ENCODE data around the gene LLGL1. TPM values are rescaled to one million over a fixed set of nuclear protein-coding genes. Genes with fewer than 3 reads are reported as not detected.
"Not testable (repeated sequence)": the region's sequence is repeated elsewhere in the genome, so short reads cannot be mapped to it uniquely, and the experiment has no call there.

Gene LLGL1
- total RNA-seq, 1 experiment from 2014 or later = 12.1 TPM

DNA sequence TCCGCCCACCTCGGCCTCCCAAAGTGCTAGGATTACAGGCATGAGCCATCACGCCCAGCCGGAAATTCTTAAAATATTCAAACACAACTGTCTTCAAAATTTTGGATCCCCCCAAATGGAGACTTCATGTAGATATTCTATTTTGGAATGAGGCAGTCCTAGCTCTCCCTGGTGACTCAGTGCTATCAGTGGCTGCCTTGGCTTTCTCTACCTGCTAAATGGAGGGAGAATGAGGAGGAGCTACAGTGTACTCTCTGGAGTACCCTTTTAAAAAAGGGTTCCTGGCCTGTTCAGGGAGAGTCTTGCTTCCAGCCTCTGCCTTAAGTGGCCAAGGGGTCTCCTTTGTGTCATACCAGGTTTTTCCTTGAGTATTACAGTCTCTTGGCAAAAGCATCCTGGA is 31.0 kb upstream of the LLGL1 start:
- no peak for DNase-seq (ENCODE audit: low spot score)

GRCh38 chr17:18194804-18195203 is 30.6 kb upstream of the LLGL1 start:
- DNase-seq (ENCODE audit: low spot score) = no peak

DNA sequence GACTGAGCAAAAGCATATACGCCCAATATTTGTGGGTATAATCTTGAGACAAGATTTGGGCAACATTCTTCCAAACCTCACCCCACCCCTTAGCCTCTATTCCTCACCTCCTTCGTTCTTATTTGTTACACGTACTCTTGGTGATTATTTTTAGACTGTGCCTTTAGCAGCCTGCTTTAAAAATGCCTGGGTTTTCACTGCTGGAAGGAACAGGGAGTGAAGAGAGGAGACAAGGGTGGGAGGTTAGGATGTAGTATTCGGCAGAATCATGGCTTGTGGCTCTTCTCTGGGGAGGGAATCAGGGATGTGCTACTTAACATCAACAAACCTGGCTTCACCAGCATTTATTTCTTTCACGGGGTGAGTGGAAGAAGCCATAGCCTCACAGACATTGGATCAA is 30.2 kb upstream of the LLGL1 start:
- DNase-seq (ENCODE audit: low spot score) = no peak

- DNase-seq (ENCODE audit: low spot score) = no peak
These were observed 27.8 kb upstream of the LLGL1 start for GRCh38 chr17:18197535-18198194.

GRCh38 chr17:18198530-18198929 is 26.9 kb upstream of the LLGL1 start:
- DNase-seq (ENCODE audit: low spot score) = no peak

- DNase-seq (ENCODE audit: low spot score) = no peak
These were observed 24.3 kb upstream of the LLGL1 start for GRCh38 chr17:18201108-18201507.

DNA sequence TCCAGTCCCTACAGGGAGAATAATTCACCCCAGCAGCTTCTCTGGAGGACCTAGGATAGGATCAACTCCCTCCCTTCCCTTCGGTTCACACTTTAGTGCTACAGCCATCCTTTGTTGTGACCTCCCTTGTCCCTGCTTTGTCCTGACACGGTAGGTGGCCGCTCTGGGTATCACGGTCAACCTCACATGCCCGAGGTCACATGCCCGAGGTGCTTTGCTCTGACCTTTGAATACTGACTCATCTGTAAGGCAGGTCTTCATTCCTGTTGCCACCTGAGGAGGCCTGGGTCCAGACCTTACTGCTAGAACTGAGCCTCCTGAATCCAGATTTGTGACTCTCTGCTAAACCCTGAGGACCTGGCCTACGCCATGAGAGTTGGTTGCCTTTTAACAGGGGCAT is 22.1 kb upstream of the LLGL1 start:
- DNase-seq (ENCODE audit: low spot score) = no peak

DNA sequence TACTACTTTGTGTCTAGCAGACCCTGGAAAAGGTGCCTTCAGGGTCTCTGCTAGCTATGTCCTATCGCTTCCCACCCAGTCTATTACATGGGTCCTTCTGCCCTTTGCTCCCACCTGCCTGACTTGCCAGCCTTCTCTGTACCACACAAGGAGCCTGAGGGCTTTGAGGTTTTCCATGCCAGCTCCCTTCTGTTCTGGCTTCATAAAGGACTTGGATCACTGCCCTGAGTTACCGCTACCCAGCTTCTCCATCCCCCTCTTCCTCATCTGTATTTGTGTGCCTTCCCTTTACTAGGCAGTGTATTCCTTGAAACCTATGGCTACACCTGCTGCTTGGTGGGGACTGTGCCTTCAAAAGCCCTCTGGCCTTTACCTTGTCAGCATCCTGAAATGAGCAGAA is 19.6 kb upstream of the LLGL1 start:
- no peak for DNase-seq (ENCODE audit: low spot score)

DNA sequence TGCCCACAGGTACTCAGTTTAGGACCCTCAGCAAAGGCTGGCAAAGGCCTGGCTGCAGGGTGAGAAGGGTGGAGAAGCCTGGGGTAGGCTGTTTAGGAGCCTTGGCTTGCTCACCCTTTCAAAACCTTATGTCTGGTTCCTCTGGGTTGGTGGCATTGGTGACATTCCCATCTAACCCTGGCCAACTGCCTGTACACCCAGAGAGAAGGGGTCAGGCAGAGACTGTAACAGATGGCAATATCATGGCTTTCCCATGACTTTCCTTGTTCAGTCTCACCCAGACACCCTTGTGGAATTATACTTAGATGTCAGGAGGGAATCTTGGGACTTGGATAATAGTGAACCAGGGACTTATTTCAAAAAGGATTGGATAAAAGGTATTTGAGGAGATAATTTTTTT is 18.5 kb upstream of the LLGL1 start:
- no peak for DNase-seq (ENCODE audit: low spot score)

GRCh38 chr17:18208092-18208491 is 17.3 kb upstream of the LLGL1 start:
- no peak for DNase-seq (ENCODE audit: low spot score)

GRCh38 chr17:18213666-18214270 is 11.7 kb upstream of the LLGL1 start:
- DNase-seq (ENCODE audit: low spot score) = no peak

GRCh38 chr17:18216906-18217305 is 8.5 kb upstream of the LLGL1 start:
- DNase-seq (ENCODE audit: low spot score) = not testable (repeated sequence)

DNA sequence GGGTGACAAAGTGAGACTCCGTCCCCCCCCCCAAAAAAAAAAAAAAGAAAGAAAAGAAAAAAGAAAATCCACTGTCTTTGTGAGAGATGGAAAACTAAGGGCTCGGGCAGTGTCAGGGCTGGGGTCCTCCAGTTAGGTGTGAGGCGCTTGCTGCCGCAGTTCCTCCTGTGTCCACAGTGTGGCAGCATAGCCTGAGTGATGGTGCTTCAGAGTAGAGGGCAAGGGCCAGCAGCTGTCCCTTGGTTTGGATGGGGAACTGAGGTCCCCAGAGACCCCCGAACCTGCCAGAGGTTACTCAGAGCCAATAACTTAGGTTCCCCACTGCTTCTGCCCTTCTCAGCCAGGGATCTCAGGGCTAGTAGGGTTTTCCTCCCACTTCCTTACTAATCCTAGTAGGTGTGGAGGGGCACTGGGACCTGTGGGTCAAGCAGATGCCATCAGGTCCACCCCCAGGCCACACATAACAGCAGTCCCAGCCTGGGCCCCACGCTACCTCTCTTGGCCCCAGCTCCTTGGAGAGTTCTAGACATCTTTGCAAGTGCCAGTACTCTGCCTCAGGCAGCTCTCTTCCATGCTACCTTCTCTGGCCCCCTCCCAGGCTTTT is 7.9 kb upstream of the LLGL1 start:
- DNase-seq (ENCODE audit: low spot score) = peak; percentile 51

DNA sequence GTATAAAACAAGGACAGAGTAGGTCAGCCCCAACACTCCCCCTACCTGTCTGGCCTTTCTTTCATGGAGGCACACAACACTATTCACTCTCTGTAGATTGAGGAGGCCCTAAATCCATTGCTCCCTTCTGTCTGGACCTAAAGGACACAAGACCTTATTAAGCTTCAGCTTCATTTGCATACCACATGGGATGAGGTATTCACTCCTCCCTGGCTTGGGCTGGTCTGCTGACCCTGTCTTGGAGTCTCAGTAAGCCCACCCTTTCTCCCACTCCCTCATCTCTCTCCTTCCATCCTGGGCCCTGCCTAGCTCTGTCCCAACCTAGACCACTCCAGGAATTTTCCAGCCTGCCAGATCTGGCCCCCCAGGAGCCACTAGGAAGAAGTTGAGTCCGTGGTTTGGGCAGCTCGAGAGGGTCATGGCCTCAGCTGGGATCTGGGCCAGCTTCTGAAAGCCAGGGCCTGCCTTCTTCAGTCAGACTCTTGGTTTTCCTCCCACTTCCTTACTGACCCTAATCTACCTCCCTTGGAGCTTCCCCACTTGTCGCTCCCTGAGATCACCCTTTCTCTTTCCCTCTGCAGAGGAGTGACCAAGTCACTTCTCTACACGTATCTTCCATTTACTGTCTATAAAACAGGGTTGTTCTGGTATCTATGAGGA is 6.5 kb upstream of the LLGL1 start:
- no peak for DNase-seq (ENCODE audit: low spot score)

GRCh38 chr17:18224053-18224386 is 1.4 kb upstream of the LLGL1 start:
- DNase-seq (ENCODE audit: low spot score) = no peak

GRCh38 chr17:18224387-18225120 is 881 bp upstream of the LLGL1 start:
- DNase-seq (ENCODE audit: low spot score) = no peak

DNA sequence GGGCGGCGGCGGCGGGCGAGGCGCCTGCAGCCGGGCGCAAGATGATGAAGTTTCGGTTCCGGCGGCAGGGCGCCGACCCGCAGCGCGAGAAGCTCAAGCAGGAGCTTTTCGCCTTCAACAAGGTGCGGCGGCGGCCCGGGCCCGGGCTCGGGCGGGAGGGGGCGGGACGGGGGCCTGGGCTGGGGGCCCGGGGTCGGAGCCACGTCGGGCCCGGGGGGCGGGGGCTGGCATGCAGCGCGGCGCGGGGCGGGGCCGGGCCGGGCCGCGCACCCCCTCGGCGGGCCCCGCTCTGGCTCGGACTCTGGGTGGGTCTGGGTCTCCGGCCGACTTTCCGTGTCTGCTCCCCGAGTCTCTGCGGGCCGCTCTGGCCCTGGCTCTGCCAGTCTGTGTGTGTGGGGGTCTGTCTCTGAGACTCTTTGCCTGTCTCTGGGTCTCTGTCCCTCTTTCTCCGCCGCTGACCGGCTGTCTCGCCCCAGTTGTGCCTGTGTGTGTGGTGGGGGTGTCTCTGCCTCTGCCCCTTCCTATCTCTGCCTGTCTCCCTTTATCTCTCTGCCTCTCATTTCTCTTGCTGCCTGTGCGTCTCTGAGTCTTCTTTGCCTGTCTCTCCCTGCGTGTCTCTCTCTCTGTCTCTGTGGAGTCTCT is 328 bp downstream of the LLGL1 start:
- no peak for DNase-seq (ENCODE audit: low spot score)

DNA sequence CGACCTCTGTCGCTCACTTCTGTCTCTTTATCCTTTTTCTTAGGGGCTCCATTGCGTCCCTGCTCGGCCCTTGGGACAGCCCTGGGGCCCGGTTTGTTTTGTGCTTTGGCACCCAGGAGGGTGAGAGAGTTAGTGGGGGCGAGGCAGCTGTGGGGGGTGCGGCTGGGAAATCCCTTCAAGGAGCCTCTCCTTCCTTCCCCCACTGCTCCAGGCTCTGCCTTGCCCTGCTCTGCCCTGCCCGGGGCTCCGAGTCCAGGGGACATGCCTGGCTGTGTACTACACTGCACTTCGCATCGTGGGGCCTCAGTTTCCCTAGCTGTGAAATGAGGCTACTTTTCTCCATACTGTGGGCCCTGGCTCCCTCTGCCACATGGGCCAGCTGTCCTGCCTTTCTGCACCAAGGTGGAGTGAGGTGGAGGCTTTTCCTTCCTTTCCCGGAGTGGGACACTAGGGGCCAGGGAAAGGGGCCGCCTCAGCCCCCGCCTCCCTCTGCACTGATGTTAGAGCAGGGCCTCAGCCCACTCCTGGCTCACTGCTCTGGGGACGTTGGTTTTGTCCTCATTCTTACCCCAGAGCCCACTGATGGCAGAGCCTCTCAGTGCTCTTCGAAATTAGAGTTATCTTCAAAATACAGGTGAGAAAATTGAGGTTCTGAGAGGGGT is 980 bp downstream of the LLGL1 start:
- DNase-seq (ENCODE audit: low spot score) = no peak

- DNase-seq (ENCODE audit: low spot score) = no peak
These were observed 2.2 kb downstream of the LLGL1 start for GRCh38 chr17:18227635-18228034.

DNA sequence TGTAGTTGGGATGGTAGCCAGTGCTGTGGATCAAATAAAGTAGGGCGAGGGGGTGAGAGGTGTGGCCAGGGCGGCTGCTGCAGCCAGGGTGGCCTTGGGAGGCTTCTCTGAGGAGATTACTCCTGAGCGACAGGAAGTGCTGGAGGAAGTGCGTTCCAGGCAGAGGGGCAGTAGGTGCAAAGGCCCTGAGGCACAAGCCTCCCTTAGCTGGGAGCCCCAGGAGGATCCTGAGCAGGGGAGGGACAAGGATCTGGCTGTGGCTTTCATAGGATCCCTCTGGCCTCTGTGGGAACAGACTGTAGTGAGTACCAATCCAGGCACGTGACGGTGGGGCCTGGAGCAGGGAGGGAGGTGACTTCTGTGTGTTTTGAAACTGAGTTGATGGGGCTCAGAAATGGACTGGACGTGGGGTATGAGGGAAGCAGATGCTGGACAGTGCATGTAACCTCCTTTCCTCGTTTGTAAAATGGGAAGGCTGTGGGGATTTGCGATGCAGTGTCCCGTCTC is 2.8 kb downstream of the LLGL1 start:
- DNase-seq (ENCODE audit: low spot score) = no peak

- DNase-seq (ENCODE audit: low spot score) = no peak
These were observed 3.8 kb downstream of the LLGL1 start for GRCh38 chr17:18229254-18229653.
